ENCODE results near the gene PTPN5. TPM values are rescaled to one million over a fixed set of nuclear protein-coding genes. Genes with fewer than 3 reads are reported as not detected.

Gene PTPN5
- total RNA-seq, 1 donor = not detected

DNA sequence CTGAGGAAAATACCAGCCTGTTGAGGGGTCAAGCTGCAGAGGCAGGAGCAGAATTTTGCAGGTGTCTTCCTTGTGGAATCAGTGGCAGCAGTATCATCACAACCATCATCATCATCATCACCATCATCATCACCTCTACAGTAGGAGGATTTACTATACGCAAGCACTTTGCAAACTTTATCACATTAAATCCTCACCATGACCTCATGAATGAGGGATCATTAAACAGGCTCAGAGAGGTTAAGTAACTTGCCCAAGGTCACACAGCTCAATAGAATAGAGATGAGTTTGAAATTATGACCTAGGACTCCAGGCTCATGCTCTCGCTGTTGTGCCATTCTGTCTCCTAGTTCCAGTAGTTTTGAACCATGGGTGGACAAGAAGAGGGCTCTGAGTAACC lies 25.6 kb downstream of the PTPN5 start:
- H3K4me2 ChIP-seq (ENCODE audit: insufficient read depth, low read length) = no peak overlapping the region
- no peak overlapping the region for H3K4me3 ChIP-seq (ENCODE audit: insufficient read depth, low read length)
- no peaks in the 10 kb centered on the region for H3K36me3 ChIP-seq (ENCODE audit: insufficient read depth, low read length)
- no peaks in the 10 kb centered on the region for H4K20me1 ChIP-seq (ENCODE audit: insufficient read depth, low read length)
- no peak overlapping the region for H2AFZ ChIP-seq (ENCODE audit: low read length)
- no peak for DNase-seq (ENCODE audit: insufficient read length, low spot score, missing footprints)
- no peak overlapping the region for H3K27ac ChIP-seq (ENCODE audit: low read depth, low read length)
- no peaks in the 10 kb centered on the region for H3K9me3 ChIP-seq (ENCODE audit: low read depth, low read length)
- peaks cover 9% of the 10 kb centered on the region for H3K4me1 ChIP-seq (ENCODE audit: insufficient read depth, low read length)
- no peaks in the 10 kb centered on the region for H3K27me3 ChIP-seq (ENCODE audit: insufficient read depth, low read length)
- no peaks in the 10 kb centered on the region for H3K79me2 ChIP-seq (ENCODE audit: insufficient read depth, low read length)
- TF ChIP-seq, protein P1, sequence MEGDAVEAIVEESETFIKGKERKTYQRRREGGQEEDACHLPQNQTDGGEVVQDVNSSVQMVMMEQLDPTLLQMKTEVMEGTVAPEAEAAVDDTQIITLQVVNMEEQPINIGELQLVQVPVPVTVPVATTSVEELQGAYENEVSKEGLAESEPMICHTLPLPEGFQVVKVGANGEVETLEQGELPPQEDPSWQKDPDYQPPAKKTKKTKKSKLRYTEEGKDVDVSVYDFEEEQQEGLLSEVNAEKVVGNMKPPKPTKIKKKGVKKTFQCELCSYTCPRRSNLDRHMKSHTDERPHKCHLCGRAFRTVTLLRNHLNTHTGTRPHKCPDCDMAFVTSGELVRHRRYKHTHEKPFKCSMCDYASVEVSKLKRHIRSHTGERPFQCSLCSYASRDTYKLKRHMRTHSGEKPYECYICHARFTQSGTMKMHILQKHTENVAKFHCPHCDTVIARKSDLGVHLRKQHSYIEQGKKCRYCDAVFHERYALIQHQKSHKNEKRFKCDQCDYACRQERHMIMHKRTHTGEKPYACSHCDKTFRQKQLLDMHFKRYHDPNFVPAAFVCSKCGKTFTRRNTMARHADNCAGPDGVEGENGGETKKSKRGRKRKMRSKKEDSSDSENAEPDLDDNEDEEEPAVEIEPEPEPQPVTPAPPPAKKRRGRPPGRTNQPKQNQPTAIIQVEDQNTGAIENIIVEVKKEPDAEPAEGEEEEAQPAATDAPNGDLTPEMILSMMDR (IDR thresholded peaks at IDR 0.05; ENCODE audit: extremely low read depth, low read depth, low read length) = no peak

- Histone ChIP-seq H3K27ac (ENCODE audit: low read depth, low read length) (no peak overlapping the region), H3K4me1 (ENCODE audit: insufficient read depth, low read length) (peaks cover 9% of the 10 kb centered on the region), H3K4me3 (ENCODE audit: insufficient read depth, low read length) (no peak overlapping the region), H3K36me3 (ENCODE audit: insufficient read depth, low read length) (no peaks in the 10 kb centered on the region), H2AFZ (ENCODE audit: low read length) (no peak overlapping the region), H3K27me3 (ENCODE audit: insufficient read depth, low read length) (no peaks in the 10 kb centered on the region), H3K79me2 (ENCODE audit: insufficient read depth, low read length) (no peaks in the 10 kb centered on the region), H3K4me2 (ENCODE audit: insufficient read depth, low read length) (no peak overlapping the region), H4K20me1 (ENCODE audit: insufficient read depth, low read length) (no peaks in the 10 kb centered on the region), H3K9me3 (ENCODE audit: low read depth, low read length) (no peaks in the 10 kb centered on the region)
- no peak for DNase-seq (ENCODE audit: insufficient read length, low spot score, missing footprints)
- TF ChIP-seq, protein P1 (IDR thresholded peaks at IDR 0.05; ENCODE audit: extremely low read depth, low read depth, low read length) = no peak
Measured at GRCh38 chr11:18765554-18765953, 26.0 kb downstream of the PTPN5 start.

- Histone ChIP-seq H3K27ac (ENCODE audit: low read depth, low read length) (no peak overlapping the region), H3K27me3 (ENCODE audit: insufficient read depth, low read length) (peaks cover 3% of the 10 kb centered on the region), H3K4me3 (ENCODE audit: insufficient read depth, low read length) (no peak overlapping the region), H3K4me2 (ENCODE audit: insufficient read depth, low read length) (no peak overlapping the region), H3K79me2 (ENCODE audit: insufficient read depth, low read length) (no peaks in the 10 kb centered on the region), H3K4me1 (ENCODE audit: insufficient read depth, low read length) (peaks cover 9% of the 10 kb centered on the region), H3K36me3 (ENCODE audit: insufficient read depth, low read length) (no peaks in the 10 kb centered on the region), H4K20me1 (ENCODE audit: insufficient read depth, low read length) (no peaks in the 10 kb centered on the region), H2AFZ (ENCODE audit: low read length) (no peak overlapping the region), H3K9me3 (ENCODE audit: low read depth, low read length) (no peaks in the 10 kb centered on the region)
- no peak for DNase-seq (ENCODE audit: insufficient read length, low spot score, missing footprints)
- TF ChIP-seq, protein P1 (IDR thresholded peaks at IDR 0.05; ENCODE audit: extremely low read depth, low read depth, low read length) = no peak
Measured at GRCh38 chr11:18761741-18762140, 29.9 kb downstream of the PTPN5 start.

- Histone ChIP-seq H3K27ac (ENCODE audit: low read depth, low read length) (no peak overlapping the region), H3K79me2 (ENCODE audit: insufficient read depth, low read length) (no peaks in the 10 kb centered on the region), H3K4me3 (ENCODE audit: insufficient read depth, low read length) (no peak overlapping the region), H3K27me3 (ENCODE audit: insufficient read depth, low read length) (peaks cover 3% of the 10 kb centered on the region), H3K4me1 (ENCODE audit: insufficient read depth, low read length) (peaks cover 9% of the 10 kb centered on the region), H4K20me1 (ENCODE audit: insufficient read depth, low read length) (no peaks in the 10 kb centered on the region), H2AFZ (ENCODE audit: low read length) (no peak overlapping the region), H3K4me2 (ENCODE audit: insufficient read depth, low read length) (no peak overlapping the region), H3K9me3 (ENCODE audit: low read depth, low read length) (no peaks in the 10 kb centered on the region), H3K36me3 (ENCODE audit: insufficient read depth, low read length) (no peaks in the 10 kb centered on the region)
- TF ChIP-seq, protein P1 (IDR thresholded peaks at IDR 0.05; ENCODE audit: extremely low read depth, low read depth, low read length) = no peak
- DNase-seq (ENCODE audit: insufficient read length, low spot score, missing footprints) = no peak
Measured at GRCh38 chr11:18761144-18761543, 30.5 kb downstream of the PTPN5 start.

Measured in osteoblast (primary cell).